Common myeloid progenitor, CD34-positive (primary cell): ENCODE data around the gene UXT.

Experiments used
- CTCF ChIA-PET: fragments of 350-600 bp; sonication (Branson Sonifier 250); formaldehyde crosslinking; loops from one replicate; lab custom pipeline; 2021; ENCODE audit warnings: antibody characterized with exemption; lab: Charles Lee
- POLR2A ChIA-PET: fragments of 350-600 bp; sonication (Branson Sonifier 250); formaldehyde crosslinking; loops from one replicate; lab custom pipeline; 2021; ENCODE audit warnings: antibody characterized with exemption; lab: Charles Lee
- DNase-seq, 3 donors: peaks; one replicate each; pipeline versions ENCODE4 v3.0.0 to v3.0.0-alpha.2; 2013
- H3K27ac ChIP-seq, 2 experiments: 1 replicate in 1 of 2; 2 replicates in 1 of 2; pipeline ENCODE4 v1.7.0; 2013; ENCODE audit warnings: inconsistent platforms in 2 of 2, low read length in 2 of 2, mild to moderate bottlenecking in 2 of 2, low read depth in 1 of 2, moderate library complexity in 1 of 2; ENCODE audit not compliant: severe bottlenecking in 2 of 2, insufficient read depth in 1 of 2, poor library complexity in 1 of 2
- H3K27me3 ChIP-seq, 5 experiments: replicated peaks in 2 of 5; 1 replicate in 3 of 5; 2 replicates in 2 of 5; pipeline versions ENCODE4 v1.6.1 to v1.7.0; 2013; ENCODE audit warnings: low read length in 4 of 5, mild to moderate bottlenecking in 2 of 5, moderate library complexity in 2 of 5, inconsistent platforms in 1 of 5; ENCODE audit not compliant: insufficient read depth in 5 of 5, control insufficient read depth in 4 of 5
- H3K36me3 ChIP-seq, 4 experiments: 1 replicate in 2 of 4; 2 replicates in 2 of 4; pipeline versions ENCODE4 v1.6.1 to v1.7.0; 2013; ENCODE audit warnings: low read length in 3 of 4, control low read depth in 1 of 4, mild to moderate bottlenecking in 1 of 4; ENCODE audit not compliant: control insufficient read depth in 4 of 4, insufficient read depth in 4 of 4
- H3K4me1 ChIP-seq, 4 experiments: 1 replicate in 3 of 4; 2 replicates in 1 of 4; pipeline versions ENCODE4 v1.6.1 to v1.7.1; 2013; ENCODE audit warnings: low read length in 3 of 4, mild to moderate bottlenecking in 3 of 4, control low read depth in 1 of 4, inconsistent platforms in 1 of 4, moderate library complexity in 1 of 4; ENCODE audit not compliant: control insufficient read depth in 4 of 4, insufficient read depth in 4 of 4; ENCODE audit errors: control extremely low read depth in 1 of 4
- H3K4me3 ChIP-seq, 7 experiments: 1 replicate in 4 of 7; 2 replicates in 3 of 7; pipeline versions ENCODE4 v1.5.1 to v1.7.0; 2013; ENCODE audit warnings: mild to moderate bottlenecking in 7 of 7, low read length in 6 of 7, moderate library complexity in 6 of 7, inconsistent platforms in 2 of 7, low read depth in 2 of 7, control low read depth in 1 of 7; ENCODE audit not compliant: insufficient read depth in 4 of 7, control insufficient read depth in 1 of 7; ENCODE audit errors: extremely low read depth in 1 of 7
- H3K9me3 ChIP-seq, 5 experiments: 1 replicate in 4 of 5; 2 replicates in 1 of 5; pipeline versions ENCODE4 v1.6.1 to v1.7.1; 2013; ENCODE audit warnings: low read length in 4 of 5, mild to moderate bottlenecking in 2 of 5, inconsistent platforms in 1 of 5, low read depth in 1 of 5, moderate library complexity in 1 of 5; ENCODE audit not compliant: control insufficient read depth in 4 of 5, insufficient read depth in 2 of 5; ENCODE audit errors: control extremely low read depth in 1 of 5
- WGBS: methylation state at CpG from one replicate; pipeline ENCODE4 v1.1.5; 2013; ENCODE audit not compliant: insufficient coverage; 5-methylcytosine and 5-hydroxymethylcytosine counted together

UXT gene

GRCh38 chrX:47638816-47639215, 20.2 kb downstream of the UXT start:
- Histone ChIP-seq H3K27me3 (no peaks in the 10 kb centered on the region), H3K36me3 (peaks cover 9 to 39% (median 23%) of the 10 kb centered on the region in 4 experiments), H3K27ac (no peak overlapping the region), H3K4me1 (peaks cover 0 to 7% (median 0%) of the 10 kb centered on the region in 4 experiments), H3K9me3 (peaks cover 0 to 13% (median 2%) of the 10 kb centered on the region in 5 experiments), H3K4me3 (no peak overlapping the region)
- ChIA-PET POLR2A (no interaction called here), CTCF (interaction anchor here (1.2 to 2.1 kb wide), 4 partner anchors 8 to 13 kb away, joined by 4 to 6 read pairs (median 5); partner anchors contain the start of gene CFP)
- WGBS = 93% methylated on average over 13 of the region's 14 CpGs
- DNase-seq = no peak

GRCh38 chrX:47637546-47638195, 21.3 kb downstream of the UXT start:
- peaks cover 0 to 13% (median 2%) of the 10 kb centered on the region in 4 experiments for H3K4me1 ChIP-seq
- peak; percentile 76 to 88 (median 85) for DNase-seq
- peaks cover 0 to 13% (median 2%) of the 10 kb centered on the region in 5 experiments for H3K9me3 ChIP-seq
- ChIA-PET POLR2A (interaction anchor here (0.6 kb wide), 1 partner anchor 768 kb away, joined by 3 read pairs; no protein-coding TSS in a partner anchor), CTCF (interaction anchor here (1.0 to 1.2 kb wide), 2 partner anchors 9 to 11 kb away, joined by 3 to 4 read pairs; no protein-coding TSS in a partner anchor)
- H3K4me3 ChIP-seq = peak overlapping the region in 6 of 7 experiments; percentile 40 to 78 (median 62)
- H3K36me3 ChIP-seq = peaks cover 9 to 39% (median 20%) of the 10 kb centered on the region in 4 experiments
- peak overlapping the region in 1 of 2 experiments; percentile 34 for H3K27ac ChIP-seq
- WGBS = 44% methylated on average over 26 of the region's 31 CpGs
- no peaks in the 10 kb centered on the region for H3K27me3 ChIP-seq

GRCh38 chrX:47634871-47635575, 24.0 kb downstream of the UXT start:
- ChIA-PET POLR2A (no interaction called here), CTCF (no interaction called here)
- no peak overlapping the region for H3K4me3 ChIP-seq
- H3K36me3 ChIP-seq = peaks cover 5 to 22% (median 11%) of the 10 kb centered on the region in 4 experiments
- no peaks in the 10 kb centered on the region for H3K27me3 ChIP-seq
- no peak overlapping the region for H3K27ac ChIP-seq
- DNase-seq = no peak
- 89% methylated on average over 16 of the region's 16 CpGs for WGBS
- H3K9me3 ChIP-seq = peaks cover 0 to 6% (median 0%) of the 10 kb centered on the region in 5 experiments
- H3K4me1 ChIP-seq = peaks cover 0 to 27% (median 11%) of the 10 kb centered on the region in 4 experiments

GRCh38 chrX:47633689-47634590, 25.0 kb downstream of the UXT start:
- Histone ChIP-seq H3K4me1 (peaks cover 0 to 35% (median 19%) of the 10 kb centered on the region in 4 experiments), H3K36me3 (peaks cover 3 to 18% (median 7%) of the 10 kb centered on the region in 4 experiments), H3K27ac (no peak overlapping the region), H3K9me3 (no peaks in the 10 kb centered on the region), H3K4me3 (no peak overlapping the region), H3K27me3 (no peaks in the 10 kb centered on the region)
- DNase-seq = no peak
- CTCF ChIA-PET = interaction anchor here (0.8 kb wide), 1 partner anchor 9 kb away, joined by 3 read pairs; no protein-coding TSS in a partner anchor
- POLR2A ChIA-PET = no interaction called here
- WGBS = 86% methylated on average over 14 of the region's 14 CpGs

- Histone ChIP-seq H3K9me3 (no peaks in the 10 kb centered on the region), H3K27ac (no peak overlapping the region), H3K27me3 (no peaks in the 10 kb centered on the region), H3K4me3 (no peak overlapping the region), H3K36me3 (peaks cover 3 to 16% (median 6%) of the 10 kb centered on the region in 4 experiments), H3K4me1 (peaks cover 0 to 36% (median 23%) of the 10 kb centered on the region in 4 experiments)
- CTCF ChIA-PET = no interaction called here
- peak in 1 of 3 donors; percentile 19 for DNase-seq
- 49% methylated on average over 3 of the region's 4 CpGs for WGBS
- POLR2A ChIA-PET = no interaction called here
Observed at GRCh38 chrX:47632666-47633065, 26.3 kb downstream of the UXT start.

GRCh38 chrX:47631676-47632075, 27.3 kb downstream of the UXT start:
- H3K4me3 ChIP-seq = no peak overlapping the region
- WGBS = 87% methylated on average over 3 of the region's 5 CpGs
- CTCF ChIA-PET = interaction anchor here (1.7 to 2.0 kb wide), 2 partner anchors 8 to 134 kb away, joined by 5 to 8 read pairs; no protein-coding TSS in a partner anchor

More at GRCh38 chrX:47631676-47632075, 27.3 kb downstream of the UXT start:
- Histone ChIP-seq H3K36me3 (peaks cover 2 to 13% (median 3%) of the 10 kb centered on the region in 4 experiments), H3K27me3 (no peaks in the 10 kb centered on the region), H3K4me1 (peaks cover 0 to 34% (median 23%) of the 10 kb centered on the region in 4 experiments), H3K27ac (no peak overlapping the region), H3K9me3 (no peaks in the 10 kb centered on the region)
- POLR2A ChIA-PET = no interaction called here
- no peak for DNase-seq
